Neural cell (in vitro differentiated cells): ENCODE results near the gene PRUNE2. TPM values are rescaled to one million over a fixed set of nuclear protein-coding genes. Genes with fewer than 3 reads are reported as not detected.
A peak's percentile ranks its signal among the peaks of the same experiment; 100 is the strongest.

Experiments
- H2AFZ ChIP-seq: fragments of 200-600, 300-800 bp; sonication (generic), shearing (Covaris generic); 2 replicates; pipeline ENCODE4 v1.6.0; 2014; ENCODE audit warnings: low read depth, mild to moderate bottlenecking, antibody characterized with exemption, low read length, moderate library complexity
- H3F3A ChIP-seq: fragments of 200-600 bp; shearing (Covaris generic); 2 replicates; pipeline ENCODE4 v1.6.1; 2016; ENCODE audit warnings: mild to moderate bottlenecking, moderate library complexity, mixed read lengths, antibody characterized with exemption, low read length; ENCODE audit not compliant: insufficient read depth, poor library complexity, severe bottlenecking
- H3K27ac ChIP-seq: fragments of 200-600, 300-800 bp; sonication (generic), shearing (Covaris generic); 2 replicates; pipeline ENCODE4 v1.5.1; 2014; ENCODE audit warnings: mild to moderate bottlenecking, low read length, moderate library complexity
- H3K27me3 ChIP-seq: fragments of 300-800, 200-600 bp; sonication (generic), shearing (Covaris generic); 2 replicates; pipeline ENCODE4 v1.6.0; 2014; ENCODE audit warnings: mild to moderate bottlenecking, low read depth, low read length, moderate library complexity; ENCODE audit not compliant: insufficient read depth
- H3K36me3 ChIP-seq: fragments of 300-800, 200-600 bp; sonication (generic), shearing (Covaris generic); 2 replicates; pipeline ENCODE4 v1.5.1; 2014; ENCODE audit warnings: mild to moderate bottlenecking, antibody characterized with exemption, low read length, moderate library complexity; ENCODE audit not compliant: insufficient read depth
- H3K4me2 ChIP-seq: fragments of 300-800, 200-600 bp; sonication (generic), shearing (Covaris generic); 2 replicates; pipeline ENCODE4 v1.6.0; 2014; ENCODE audit warnings: mild to moderate bottlenecking, low read length
- H3K4me3 ChIP-seq: fragments of 300-800, 200-600 bp; sonication (generic), shearing (Covaris generic); 2 replicates; pipeline ENCODE4 v1.5.1; 2014; ENCODE audit warnings: mild to moderate bottlenecking, low read length, moderate library complexity
- H3K79me2 ChIP-seq: fragments of 200-600 bp; shearing (Covaris generic); replicated peaks from 2 replicates; pipeline ENCODE4 v1.6.0; 2014; ENCODE audit warnings: mild to moderate bottlenecking, low read length, moderate library complexity; ENCODE audit not compliant: insufficient read depth
- H3K9ac ChIP-seq: fragments of 300-800, 200-600 bp; sonication (generic), shearing (Covaris generic); 2 replicates; pipeline ENCODE4 v1.6.1; 2016; ENCODE audit warnings: mild to moderate bottlenecking, low read length, mixed read lengths
- H3K9me2 ChIP-seq: fragments of 200-600 bp; shearing (Covaris generic); 2 replicates; pipeline ENCODE4 v1.6.1; 2016; ENCODE audit warnings: mild to moderate bottlenecking, low read length, mixed read lengths; ENCODE audit not compliant: insufficient read depth
- H3K9me3 ChIP-seq: fragments of 200-600, 300-800 bp; sonication (generic), shearing (Covaris generic); 2 replicates; pipeline ENCODE4 v1.6.1; 2016; ENCODE audit warnings: mild to moderate bottlenecking, mixed run types, low read length, moderate library complexity, mixed read lengths
- H4K20me1 ChIP-seq: fragments of 200-600 bp; shearing (Covaris generic); 2 replicates; pipeline ENCODE4 v1.6.1; 2016; ENCODE audit warnings: mild to moderate bottlenecking, mixed run types; ENCODE audit not compliant: insufficient read depth
- EP300 ChIP-seq: fragments of 450-650 bp; conservative IDR thresholded peaks from 2 replicates; pipeline ENCODE4 v1.6.1; 2014; ENCODE audit warnings: antibody characterized with exemption, mild to moderate bottlenecking, moderate library complexity; ENCODE audit not compliant: poor library complexity, severe bottlenecking
- EZH2 ChIP-seq: fragments of 200-600, 300-800 bp; shearing (Covaris generic), sonication (generic); IDR thresholded peaks from 2 replicates; pipeline ENCODE4 v1.6.1; 2014; ENCODE audit warnings: antibody characterized with exemption, low read length, borderline replicate concordance, mild to moderate bottlenecking; ENCODE audit not compliant: insufficient read depth, poor library complexity, severe bottlenecking
- MXI1 ChIP-seq: fragments of 450-650 bp; conservative IDR thresholded peaks from 2 replicates; pipeline ENCODE4 v1.6.1; 2014; ENCODE audit warnings: antibody characterized with exemption, mild to moderate bottlenecking; ENCODE audit not compliant: poor library complexity, severe bottlenecking
- POLR2AphosphoS5 ChIP-seq: IDR thresholded peaks from 2 replicates; pipeline ENCODE4 v1.6.1; 2012
- RAD21 ChIP-seq: fragments of 450-650 bp; conservative IDR thresholded peaks from 2 replicates; pipeline ENCODE4 v1.6.1; 2014; ENCODE audit warnings: antibody characterized with exemption, mild to moderate bottlenecking, moderate library complexity
- SMC3 ChIP-seq: fragments of 450-650 bp; conservative IDR thresholded peaks from 2 replicates; pipeline ENCODE4 v1.6.1; 2014; ENCODE audit warnings: antibody characterized with exemption, mild to moderate bottlenecking, moderate library complexity; ENCODE audit not compliant: poor library complexity
- TAF1 ChIP-seq: IDR thresholded peaks from 2 replicates; pipeline ENCODE4 v1.6.1; 2012; ENCODE audit warnings: low read depth
- polyA plus RNA-seq: library from polyadenylated mRNA; depleted of rRNA; stranded (reverse); fragments of >200 nt; gene quantifications from 2 replicates; pipeline ENCODE4 v1.2.3, GENCODE V29; 2014
- TF ChIP-seq, protein P1 (sequence below): IDR thresholded peaks from 2 replicates; pipeline ENCODE4 v1.6.1; 2012; ENCODE audit warnings: borderline replicate concordance
- TF ChIP-seq, protein P2 (sequence below): fragments of 450-650 bp; IDR thresholded peaks from 2 replicates; pipeline ENCODE4 v1.5.1; 2014; ENCODE audit warnings: antibody characterized with exemption, mild to moderate bottlenecking, moderate library complexity; ENCODE audit not compliant: poor library complexity, severe bottlenecking

PRUNE2 gene
- polyA plus RNA-seq, 1 donor from 2014 or later, result 9.7 TPM

DNA sequence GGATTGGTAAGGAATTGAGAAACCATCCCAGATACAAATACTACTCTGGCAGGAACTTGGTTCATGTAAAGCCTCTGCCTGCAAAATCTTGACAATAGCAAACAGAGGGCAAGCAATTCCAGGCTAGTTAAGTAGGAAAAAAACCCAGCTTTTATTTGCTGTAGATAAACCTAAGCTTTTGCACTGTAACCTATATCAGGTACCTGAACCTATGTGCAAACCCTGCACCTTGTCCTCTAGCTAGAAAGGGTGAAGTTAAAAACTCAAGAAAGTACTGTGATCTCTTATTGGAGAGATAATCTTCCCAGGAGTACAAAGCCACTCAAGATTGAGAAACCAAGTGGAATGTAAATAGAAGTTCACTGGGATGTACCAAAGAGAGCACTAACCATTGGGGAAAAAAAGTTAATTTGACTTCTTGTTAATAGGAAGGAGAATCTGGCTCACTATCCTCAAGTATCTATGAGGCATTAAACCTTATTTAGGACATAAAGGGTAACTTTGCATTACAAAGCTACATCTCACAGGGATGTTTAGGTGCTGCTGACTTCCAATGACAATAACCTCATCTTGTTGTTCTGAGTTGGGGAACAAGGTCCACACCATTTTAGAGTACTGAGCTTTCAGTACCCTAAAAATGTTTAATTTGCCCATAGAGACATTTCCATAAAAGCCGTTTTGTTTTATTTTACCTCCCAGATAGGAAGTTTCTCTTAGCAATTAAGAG, 215.5 kb downstream of the PRUNE2 start:
- H3K4me3 ChIP-seq, result peak overlapping the region; percentile 64
- H3F3A ChIP-seq, result no peaks in the 10 kb centered on the region
- H3K9me2 ChIP-seq, result no peaks in the 10 kb centered on the region
- H4K20me1 ChIP-seq, result no peaks in the 10 kb centered on the region
- no peaks in the 10 kb centered on the region for H3K79me2 ChIP-seq
- no peak overlapping the region for H3K9ac ChIP-seq
- H3K4me2 ChIP-seq, result no peak overlapping the region
- H3K27me3 ChIP-seq, result no peaks in the 10 kb centered on the region
- no peaks in the 10 kb centered on the region for H3K9me3 ChIP-seq
- H3K27ac ChIP-seq, result no peak overlapping the region
- H2AFZ ChIP-seq, result no peak overlapping the region
- no peak for TF ChIP-seq EP300
- no peaks in the 10 kb centered on the region for H3K36me3 ChIP-seq

DNA sequence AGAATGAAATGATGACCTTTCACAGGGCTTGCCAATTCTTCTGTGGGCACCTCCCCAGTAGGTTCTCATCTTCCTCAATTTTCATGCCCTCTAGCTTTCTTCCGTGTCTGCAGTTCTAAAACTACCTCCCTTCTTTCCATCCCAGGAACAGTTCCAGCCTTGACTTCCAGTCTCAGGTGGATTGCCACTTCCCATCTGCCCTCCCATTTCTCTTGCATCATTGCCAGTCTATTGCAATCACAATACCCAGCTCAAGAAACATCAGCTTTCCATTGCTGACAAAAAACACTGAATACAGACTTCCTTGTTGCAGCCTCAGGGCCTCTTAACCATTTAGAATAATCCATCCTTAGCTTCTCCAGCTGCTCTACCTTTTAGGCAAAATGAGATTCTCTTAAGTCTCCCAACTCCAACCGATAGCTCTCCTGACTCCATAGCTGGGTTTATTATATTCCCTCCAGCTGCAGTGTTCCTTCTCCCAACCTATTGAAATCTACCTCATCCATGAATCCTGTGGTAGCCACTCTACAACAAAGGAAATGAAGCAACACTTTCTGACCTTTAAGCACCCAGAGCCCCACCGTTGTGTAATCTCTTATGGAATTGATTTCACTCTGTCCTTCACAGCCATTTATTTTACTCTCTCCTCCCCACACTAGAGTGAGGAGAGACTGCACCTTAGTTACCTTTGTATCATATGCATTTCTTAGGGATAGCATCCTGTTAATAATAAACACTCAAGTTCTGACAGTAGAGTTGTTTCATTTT, 217.3 kb downstream of the PRUNE2 start:
- Histone ChIP-seq H3K9me2 (no peaks in the 10 kb centered on the region), H4K20me1 (no peaks in the 10 kb centered on the region), H3K36me3 (no peaks in the 10 kb centered on the region), H3K9me3 (no peaks in the 10 kb centered on the region), H2AFZ (no peak overlapping the region), H3K9ac (no peak overlapping the region), H3K4me2 (no peak overlapping the region), H3K79me2 (no peaks in the 10 kb centered on the region), H3K27ac (no peak overlapping the region), H3F3A (no peaks in the 10 kb centered on the region), H3K27me3 (no peaks in the 10 kb centered on the region), H3K4me3 (no peak overlapping the region)
- TF ChIP-seq EZH2, result no peak
- TF ChIP-seq TAF1, result no peak
- no peak for TF ChIP-seq MXI1
- TF ChIP-seq POLR2AphosphoS5, result no peak
- TF ChIP-seq, protein P1, sequence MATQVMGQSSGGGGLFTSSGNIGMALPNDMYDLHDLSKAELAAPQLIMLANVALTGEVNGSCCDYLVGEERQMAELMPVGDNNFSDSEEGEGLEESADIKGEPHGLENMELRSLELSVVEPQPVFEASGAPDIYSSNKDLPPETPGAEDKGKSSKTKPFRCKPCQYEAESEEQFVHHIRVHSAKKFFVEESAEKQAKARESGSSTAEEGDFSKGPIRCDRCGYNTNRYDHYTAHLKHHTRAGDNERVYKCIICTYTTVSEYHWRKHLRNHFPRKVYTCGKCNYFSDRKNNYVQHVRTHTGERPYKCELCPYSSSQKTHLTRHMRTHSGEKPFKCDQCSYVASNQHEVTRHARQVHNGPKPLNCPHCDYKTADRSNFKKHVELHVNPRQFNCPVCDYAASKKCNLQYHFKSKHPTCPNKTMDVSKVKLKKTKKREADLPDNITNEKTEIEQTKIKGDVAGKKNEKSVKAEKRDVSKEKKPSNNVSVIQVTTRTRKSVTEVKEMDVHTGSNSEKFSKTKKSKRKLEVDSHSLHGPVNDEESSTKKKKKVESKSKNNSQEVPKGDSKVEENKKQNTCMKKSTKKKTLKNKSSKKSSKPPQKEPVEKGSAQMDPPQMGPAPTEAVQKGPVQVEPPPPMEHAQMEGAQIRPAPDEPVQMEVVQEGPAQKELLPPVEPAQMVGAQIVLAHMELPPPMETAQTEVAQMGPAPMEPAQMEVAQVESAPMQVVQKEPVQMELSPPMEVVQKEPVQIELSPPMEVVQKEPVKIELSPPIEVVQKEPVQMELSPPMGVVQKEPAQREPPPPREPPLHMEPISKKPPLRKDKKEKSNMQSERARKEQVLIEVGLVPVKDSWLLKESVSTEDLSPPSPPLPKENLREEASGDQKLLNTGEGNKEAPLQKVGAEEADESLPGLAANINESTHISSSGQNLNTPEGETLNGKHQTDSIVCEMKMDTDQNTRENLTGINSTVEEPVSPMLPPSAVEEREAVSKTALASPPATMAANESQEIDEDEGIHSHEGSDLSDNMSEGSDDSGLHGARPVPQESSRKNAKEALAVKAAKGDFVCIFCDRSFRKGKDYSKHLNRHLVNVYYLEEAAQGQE, result no peak
- TF ChIP-seq SMC3, result no peak
- TF ChIP-seq, protein P2, sequence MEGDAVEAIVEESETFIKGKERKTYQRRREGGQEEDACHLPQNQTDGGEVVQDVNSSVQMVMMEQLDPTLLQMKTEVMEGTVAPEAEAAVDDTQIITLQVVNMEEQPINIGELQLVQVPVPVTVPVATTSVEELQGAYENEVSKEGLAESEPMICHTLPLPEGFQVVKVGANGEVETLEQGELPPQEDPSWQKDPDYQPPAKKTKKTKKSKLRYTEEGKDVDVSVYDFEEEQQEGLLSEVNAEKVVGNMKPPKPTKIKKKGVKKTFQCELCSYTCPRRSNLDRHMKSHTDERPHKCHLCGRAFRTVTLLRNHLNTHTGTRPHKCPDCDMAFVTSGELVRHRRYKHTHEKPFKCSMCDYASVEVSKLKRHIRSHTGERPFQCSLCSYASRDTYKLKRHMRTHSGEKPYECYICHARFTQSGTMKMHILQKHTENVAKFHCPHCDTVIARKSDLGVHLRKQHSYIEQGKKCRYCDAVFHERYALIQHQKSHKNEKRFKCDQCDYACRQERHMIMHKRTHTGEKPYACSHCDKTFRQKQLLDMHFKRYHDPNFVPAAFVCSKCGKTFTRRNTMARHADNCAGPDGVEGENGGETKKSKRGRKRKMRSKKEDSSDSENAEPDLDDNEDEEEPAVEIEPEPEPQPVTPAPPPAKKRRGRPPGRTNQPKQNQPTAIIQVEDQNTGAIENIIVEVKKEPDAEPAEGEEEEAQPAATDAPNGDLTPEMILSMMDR, result no peak
- no peak for TF ChIP-seq EP300
- no peak for TF ChIP-seq RAD21
